H9 (cell line): ENCODE measurements around the gene ZBTB48. TPM values are rescaled to one million over a fixed set of nuclear protein-coding genes. Genes with fewer than 3 reads are reported as not detected.
A peak's percentile ranks its signal among the peaks of the same experiment; 100 is the strongest.

Experiments
- DNase-seq: peaks from one replicate; pipeline ENCODE4 v3.0.0-alpha.2; 2017
- H2AFZ ChIP-seq: one replicate; pipeline ENCODE4 v1.6.1; 2013; ENCODE audit warnings: mild to moderate bottlenecking, low read length, control low read depth, moderate library complexity
- H2AK5ac ChIP-seq: 2 replicates; pipeline ENCODE4 v1.6.1; 2013; ENCODE audit warnings: low read length, control low read depth, mixed read lengths; ENCODE audit not compliant: insufficient read length
- H2BK120ac ChIP-seq: one replicate; pipeline ENCODE4 v1.6.1; 2013; ENCODE audit warnings: low read depth, mild to moderate bottlenecking, low read length, control low read depth, inconsistent platforms; ENCODE audit not compliant: poor library complexity, severe bottlenecking
- H2BK12ac ChIP-seq: 2 replicates; pipeline ENCODE4 v1.6.1; 2013; ENCODE audit warnings: low read length, control low read depth, mixed read lengths, low read depth; ENCODE audit not compliant: insufficient read length
- H2BK15ac ChIP-seq: 2 replicates; pipeline ENCODE4 v1.6.1; 2013; ENCODE audit warnings: low read depth, low read length, control low read depth
- H2BK20ac ChIP-seq: one replicate; pipeline ENCODE4 v1.6.1; 2013; ENCODE audit warnings: low read depth, mild to moderate bottlenecking, low read length, control low read depth, inconsistent platforms; ENCODE audit not compliant: poor library complexity, severe bottlenecking
- H2BK5ac ChIP-seq: 2 replicates; pipeline ENCODE4 v1.6.1; 2013; ENCODE audit warnings: low read length, control low read depth, mixed read lengths; ENCODE audit not compliant: insufficient read length
- H3K14ac ChIP-seq: 2 replicates; pipeline ENCODE4 v1.6.1; 2013; ENCODE audit warnings: low read length, control low read depth; ENCODE audit not compliant: insufficient read depth
- H3K18ac ChIP-seq: 2 replicates; pipeline ENCODE4 v1.6.1; 2013; ENCODE audit warnings: low read depth, mild to moderate bottlenecking, mixed read lengths, low read length, control low read depth; ENCODE audit not compliant: insufficient read length
- H3K23ac ChIP-seq: 2 replicates; pipeline ENCODE4 v1.6.1; 2013; ENCODE audit warnings: low read length, control low read depth, mixed read lengths, low read depth; ENCODE audit not compliant: insufficient read length
- H3K23me2 ChIP-seq: 2 replicates; pipeline ENCODE4 v1.6.1; 2013; ENCODE audit warnings: low read depth, mild to moderate bottlenecking, mixed read lengths, low read length, control low read depth; ENCODE audit not compliant: insufficient read length, poor library complexity, severe bottlenecking
- H3K27ac ChIP-seq: 2 replicates; pipeline ENCODE4 v1.5.1; 2013; ENCODE audit warnings: low read length, control low read depth, mixed read lengths, low read depth; ENCODE audit not compliant: insufficient read length
- H3K27me3 ChIP-seq: 2 replicates; pipeline ENCODE4 v1.6.1; 2013; ENCODE audit warnings: low read length, control low read depth, inconsistent platforms; ENCODE audit not compliant: insufficient read depth
- H3K4ac ChIP-seq: 2 replicates; pipeline ENCODE4 v1.6.1; 2013; ENCODE audit warnings: low read depth, mild to moderate bottlenecking, control low read depth, inconsistent platforms, low read length, moderate library complexity
- H3K4me1 ChIP-seq: 2 replicates; pipeline ENCODE4 v1.6.1; 2013; ENCODE audit warnings: low read length, control low read depth, inconsistent platforms; ENCODE audit not compliant: insufficient read depth
- H3K4me2 ChIP-seq: 2 replicates; pipeline ENCODE4 v1.6.1; 2013; ENCODE audit warnings: low read length, control low read depth, mixed read lengths; ENCODE audit not compliant: insufficient read length, insufficient read depth
- H3K56ac ChIP-seq: 2 replicates; pipeline ENCODE4 v1.6.1; 2013; ENCODE audit warnings: low read depth, mild to moderate bottlenecking, mixed read lengths, low read length, control low read depth; ENCODE audit not compliant: insufficient read length
- H3K79me1 ChIP-seq: 2 replicates; pipeline ENCODE4 v1.6.1; 2013; ENCODE audit warnings: low read depth, mild to moderate bottlenecking, moderate library complexity, low read length, control low read depth, inconsistent platforms; ENCODE audit not compliant: insufficient read depth, poor library complexity, severe bottlenecking
- H3K79me2 ChIP-seq: 2 replicates; pipeline ENCODE4 v1.6.1; 2013; ENCODE audit warnings: low read length, control low read depth, inconsistent platforms; ENCODE audit not compliant: insufficient read depth
- H3K9ac ChIP-seq: 2 replicates; pipeline ENCODE4 v1.6.1; 2013; ENCODE audit warnings: low read length, control low read depth, mixed read lengths; ENCODE audit not compliant: insufficient read length; ENCODE audit errors: extremely low read depth
- H3K9me3 ChIP-seq: one replicate; pipeline ENCODE4 v1.6.1; 2013; ENCODE audit warnings: low read depth, low read length, inconsistent platforms; ENCODE audit not compliant: control insufficient read depth
- H3T11ph ChIP-seq: one replicate; pipeline ENCODE4 v1.6.1; 2013; ENCODE audit warnings: mild to moderate bottlenecking, low read length, control low read depth, inconsistent platforms
- H4K20me1 ChIP-seq: one replicate; pipeline ENCODE4 v1.6.1; 2013; ENCODE audit not compliant: control insufficient read depth, insufficient read length, insufficient read depth
- H4K5ac ChIP-seq: 2 replicates; pipeline ENCODE4 v1.6.1; 2013; ENCODE audit warnings: low read depth, mild to moderate bottlenecking, mixed read lengths, low read length, control low read depth; ENCODE audit not compliant: insufficient read length
- H4K8ac ChIP-seq: replicated peaks from 2 replicates; pipeline ENCODE4 v1.6.1; 2013; ENCODE audit warnings: low read length, control low read depth, mixed read lengths, low read depth; ENCODE audit not compliant: insufficient read length
- H4K91ac ChIP-seq: 2 replicates; pipeline ENCODE4 v1.6.1; 2013; ENCODE audit warnings: low read depth, mild to moderate bottlenecking, moderate library complexity, mixed read lengths, low read length, control low read depth; ENCODE audit not compliant: insufficient read length
- H3K27ac Mint-ChIP-seq, 3 experiments: 2 replicates in 2 of 3; 3 replicates in 1 of 3; pipeline ENCODE4 v1.8.0; 2020 to 2021; ENCODE audit warnings: mixed read lengths in 3 of 3, mild to moderate bottlenecking in 1 of 3, moderate library complexity in 1 of 3
- H3K27me3 Mint-ChIP-seq: 2 replicates; pipeline ENCODE4 v1.8.0; 2021; ENCODE audit warnings: low read depth, mild to moderate bottlenecking, moderate library complexity, mixed read lengths
- H3K36me3 Mint-ChIP-seq, 3 experiments: 2 replicates in 2 of 3; 3 replicates in 1 of 3; pipeline ENCODE4 v1.8.0; 2020 to 2021; ENCODE audit warnings: low read depth in 3 of 3, mixed read lengths in 3 of 3; ENCODE audit not compliant: insufficient read depth in 1 of 3
- H3K4me1 Mint-ChIP-seq, 2 experiments: 2 replicates each; pipeline ENCODE4 v1.8.0; 2020; ENCODE audit warnings: mixed read lengths in 2 of 2
- H3K4me3 Mint-ChIP-seq, 2 experiments: 2 replicates in 1 of 2; 3 replicates in 1 of 2; pipeline ENCODE4 v1.8.0; 2020 to 2021; ENCODE audit warnings: mild to moderate bottlenecking in 2 of 2, mixed read lengths in 2 of 2, moderate library complexity in 1 of 2
- H3K9me3 Mint-ChIP-seq, 2 experiments: 2 replicates in 1 of 2; 3 replicates in 1 of 2; pipeline ENCODE4 v1.8.0; 2020; ENCODE audit warnings: mild to moderate bottlenecking in 2 of 2, mixed read lengths in 2 of 2, moderate library complexity in 1 of 2
- CTCF ChIP-seq: fragments of 200-600 bp; sonication (generic); conservative IDR thresholded peaks from 3 replicates; pipeline ENCODE4 v1.8.0; 2021; ENCODE audit warnings: antibody characterized with exemption, mild to moderate bottlenecking
- WGBS: extraction: QIAGEN DNeasy Blood & Tissue Kit; methylation state at CpG from one replicate; pipeline ENCODE4 v1.1.7; 2013; ENCODE audit warnings: missing lambda C conversion rate, low lambda C conversion rate, mixed read lengths; ENCODE audit not compliant: insufficient read length; ENCODE audit errors: extremely low coverage; 5-methylcytosine and 5-hydroxymethylcytosine counted together
- total RNA-seq: library from RNA; stranded (reverse); gene quantifications from 2 replicates; pipeline ENCODE4 v1.2.1, GENCODE V29; 2021

The ZBTB48 gene
- total RNA-seq, 1 experiment from 2014 or later: 33.2 TPM

- no peak overlapping the region for H4K91ac ChIP-seq
- H2BK15ac ChIP-seq: no peak overlapping the region
- H3K79me1 ChIP-seq: peaks cover 4% of the 10 kb centered on the region
- H2BK120ac ChIP-seq: no peak overlapping the region
- H2BK12ac ChIP-seq: no peak overlapping the region
- Mint-ChIP-seq H3K9me3 (no peaks in the 10 kb centered on the region; a peak in 1 of 5 replicates), H3K4me3 (peak overlapping the region; percentile 92 to 95), H3K27me3 (peaks cover 10% of the 10 kb centered on the region), H3K36me3 (peaks cover 0 to 14% (median 2%) of the 10 kb centered on the region in 3 experiments; a peak in 4 of 7 replicates), H3K27ac (peak overlapping the region; percentile 82 to 94 (median 82); a peak in 5 of 7 replicates), H3K4me1 (peaks cover 15 to 18% of the 10 kb centered on the region in 2 experiments)
- H3T11ph ChIP-seq: no peak overlapping the region
- no peaks in the 10 kb centered on the region for H4K20me1 ChIP-seq
- H2BK5ac ChIP-seq: no peak overlapping the region
- TF ChIP-seq CTCF: no peak
- H2BK20ac ChIP-seq: no peak overlapping the region
- no peak overlapping the region for H2AK5ac ChIP-seq
- DNase-seq: no peak
- H4K8ac ChIP-seq: no peak overlapping the region
- peak overlapping the region; percentile 25 for H3K9ac ChIP-seq
- H3K23me2 ChIP-seq: peaks cover 7% of the 10 kb centered on the region
- peak overlapping the region; percentile 78 for H3K18ac ChIP-seq
- no peaks in the 10 kb centered on the region for H3K9me3 ChIP-seq
- no peak overlapping the region for H4K5ac ChIP-seq
- H3K23ac ChIP-seq: no peak overlapping the region
- H3K79me2 ChIP-seq: no peaks in the 10 kb centered on the region
- peak overlapping the region; percentile 60 for H3K4me2 ChIP-seq
- no peaks in the 10 kb centered on the region for H3K27me3 ChIP-seq
- no peak overlapping the region for H3K56ac ChIP-seq
- no peak overlapping the region for H3K4ac ChIP-seq
- no peak overlapping the region for H3K27ac ChIP-seq
- no peak overlapping the region for H2AFZ ChIP-seq
- no peaks in the 10 kb centered on the region; the same call in 1 of the 2 replicates for H3K4me1 ChIP-seq
- H3K14ac ChIP-seq: peak overlapping the region; percentile 79
- WGBS: no CpG with 5 or more reads among the region's 30 CpGs
Measured at GRCh38 chr1:6580119-6580592, 362 bp downstream of the ZBTB48 start.
